T-cell (primary cell): ENCODE data around the gene PTPN2. TPM values are rescaled to one million over a fixed set of nuclear protein-coding genes. Genes with fewer than 3 reads are reported as not detected.

Experiments used
- ATAC-seq, 4 experiments: fragments of 200-7000 bp in 3 of 4; fragments of 150-1000 bp in 1 of 4; cut with Tn5 transposase; replicated peaks in 1 of 4; 1 replicate in 3 of 4; 2 replicates in 1 of 4; pipeline ENCODE4 v1.10.0; 2021; ENCODE audit warnings: moderate library complexity in 3 of 4, mild to moderate bottlenecking in 2 of 4, moderate number of reproducible peaks in 1 of 4
- CTCF ChIA-PET, 2 donors: fragments of 300-600 bp; sonication (Branson Sonifier 250); formaldehyde crosslinking; loops; one replicate each; lab custom pipeline; 2022; ENCODE audit warnings: antibody characterized with exemption in 2 of 2; lab: Charles Lee
- POLR2A ChIA-PET, 2 donors: fragments of 300-600 bp; sonication (Branson Sonifier 250); formaldehyde crosslinking; loops; one replicate each; lab custom pipeline; 2022; ENCODE audit warnings: antibody characterized with exemption in 2 of 2; lab: Charles Lee
- DNase-seq, 35 experiments: peaks; one replicate each; pipeline versions ENCODE4 v3.0.0 to v3.0.0-alpha.2; 2013 to 2023
- H3K27ac ChIP-seq: one replicate; pipeline ENCODE4 v1.5.1; 2013; ENCODE audit warnings: low read length
- H3K27me3 ChIP-seq, 2 experiments: replicated peaks in 1 of 2; 1 replicate in 1 of 2; 2 replicates in 1 of 2; pipeline versions ENCODE4 v1.6.1 to v1.7.0; 2013; ENCODE audit warnings: low read length in 1 of 2, mixed read lengths in 1 of 2; ENCODE audit not compliant: control insufficient read depth in 2 of 2, insufficient read depth in 2 of 2; ENCODE audit errors: extremely low read depth in 1 of 2
- H3K36me3 ChIP-seq, 2 donors: 1 replicate in 1 of 2; 2 replicates in 1 of 2; pipeline versions ENCODE4 v1.6.1 to v1.7.0; 2013; ENCODE audit warnings: low read length in 1 of 2; ENCODE audit not compliant: control insufficient read depth in 2 of 2, insufficient read depth in 1 of 2; ENCODE audit errors: extremely low read depth in 1 of 2
- H3K4me1 ChIP-seq, 2 experiments: 1 replicate in 1 of 2; 2 replicates in 1 of 2; pipeline versions ENCODE4 v1.6.1 to v1.7.0; 2013; ENCODE audit warnings: low read length in 2 of 2, mixed read lengths in 1 of 2; ENCODE audit not compliant: insufficient read depth in 2 of 2, control insufficient read depth in 1 of 2; ENCODE audit errors: extremely low read depth in 1 of 2
- H3K4me3 ChIP-seq, 2 donors: 1 replicate in 1 of 2; 2 replicates in 1 of 2; pipeline versions ENCODE4 v1.5.1 to v1.7.0; 2013; ENCODE audit warnings: mild to moderate bottlenecking in 2 of 2, low read length in 1 of 2, moderate library complexity in 1 of 2; ENCODE audit not compliant: control insufficient read depth in 1 of 2; ENCODE audit errors: extremely low read depth in 1 of 2
- H3K9me3 ChIP-seq: 2 replicates; pipeline ENCODE4 v1.7.0; 2013
- H3K27ac Mint-ChIP-seq, 2 donors: one replicate each; pipeline ENCODE4 v1.8.0; 2020 to 2021; ENCODE audit warnings: mild to moderate bottlenecking in 2 of 2, mixed read lengths in 2 of 2
- H3K27me3 Mint-ChIP-seq, 2 donors: one replicate each; pipeline ENCODE4 v1.8.0; 2021 to 2022; ENCODE audit warnings: mixed read lengths in 2 of 2
- H3K36me3 Mint-ChIP-seq: one replicate; pipeline ENCODE4 v1.8.0; 2021; ENCODE audit warnings: mixed read lengths
- H3K4me1 Mint-ChIP-seq, 3 donors: one replicate each; pipeline ENCODE4 v1.8.0; 2020 to 2022; ENCODE audit warnings: mixed read lengths in 3 of 3, mild to moderate bottlenecking in 1 of 3
- H3K4me3 Mint-ChIP-seq, 3 donors: one replicate each; pipeline ENCODE4 v1.8.0; 2020 to 2022; ENCODE audit warnings: mild to moderate bottlenecking in 3 of 3, mixed read lengths in 3 of 3, moderate library complexity in 3 of 3
- H3K9me3 Mint-ChIP-seq, 3 donors: one replicate each; pipeline ENCODE4 v1.8.0; 2020 to 2022; ENCODE audit warnings: mixed read lengths in 3 of 3
- WGBS: methylation state at CpG from one replicate; pipeline ENCODE4 v1.1.5; 2013; ENCODE audit warnings: missing lambda C conversion rate; ENCODE audit not compliant: insufficient coverage; 5-methylcytosine and 5-hydroxymethylcytosine counted together
- total RNA-seq, 35 experiments: library from RNA in 6 of 35; stranded (reverse) in 6 of 35; fragments of 120-200 nt in 1 of 35; gene quantifications; one replicate each; pipeline versions ENCODE4 v1.2.1 to v1.2.4 and lab custom pipeline; 2013 to 2026

The PTPN2 gene
- total RNA-seq, 5 donors from 2014 or later (not counting 1 experiment from before 2014, with no cell fraction given) = 44.8 to 78.4 (median 57.2) TPM

GRCh38 chr18:12751891-12752290 is 132.1 kb downstream of the PTPN2 start:
- DNase-seq (no peak), ATAC-seq (no peak)
- no peaks in the 10 kb centered on the region for H3K27me3 Mint-ChIP-seq
- peaks cover 9 to 11% of the 10 kb centered on the region in 2 experiments for H3K4me1 ChIP-seq
- CTCF ChIA-PET = interaction anchor here in 1 of 2 donors (0.5 kb wide), 1 partner anchor 9 kb away, joined by 3 read pairs; no protein-coding TSS in a partner anchor
- H3K9me3 ChIP-seq = no peaks in the 10 kb centered on the region
- no peaks in the 10 kb centered on the region for H3K9me3 Mint-ChIP-seq
- H3K4me3 ChIP-seq = no peak overlapping the region
- POLR2A ChIA-PET = no interaction called here
- no peak overlapping the region for H3K4me3 Mint-ChIP-seq
- no peak overlapping the region for H3K27ac ChIP-seq
- H3K36me3 ChIP-seq = no peaks in the 10 kb centered on the region
- H3K27me3 ChIP-seq = peaks cover 0 to 4% of the 10 kb centered on the region in 2 experiments
- WGBS = 100% methylated on average over 1 of the region's 4 CpGs
- H3K4me1 Mint-ChIP-seq = peaks cover 10 to 20% (median 19%) of the 10 kb centered on the region in 3 donors
- H3K36me3 Mint-ChIP-seq = peaks cover 3% of the 10 kb centered on the region
- H3K27ac Mint-ChIP-seq = no peak overlapping the region

- no peaks in the 10 kb centered on the region for H3K27me3 Mint-ChIP-seq
- Histone ChIP-seq H3K4me1 (peaks cover 9 to 11% of the 10 kb centered on the region in 2 experiments), H3K27ac (no peak overlapping the region), H3K27me3 (peaks cover 0 to 4% of the 10 kb centered on the region in 2 experiments), H3K4me3 (no peak overlapping the region), H3K9me3 (no peaks in the 10 kb centered on the region), H3K36me3 (no peaks in the 10 kb centered on the region)
- no peak for DNase-seq
- no peak for ATAC-seq
- H3K9me3 Mint-ChIP-seq = no peaks in the 10 kb centered on the region
- 96% methylated on average over 3 of the region's 5 CpGs for WGBS
- no peak overlapping the region for H3K27ac Mint-ChIP-seq
- CTCF ChIA-PET = no interaction called here
- no peak overlapping the region for H3K4me3 Mint-ChIP-seq
- H3K36me3 Mint-ChIP-seq = peaks cover under 1% of the 10 kb centered on the region
- POLR2A ChIA-PET = no interaction called here
- H3K4me1 Mint-ChIP-seq = peaks cover 10 to 20% (median 19%) of the 10 kb centered on the region in 3 donors
Observed at GRCh38 chr18:12751503-12751884, 132.5 kb downstream of the PTPN2 start.

- ATAC-seq (no peak), DNase-seq (no peak)
- WGBS = 96% methylated on average over 11 of the region's 18 CpGs
- Histone ChIP-seq H3K4me1 (peaks cover 9 to 11% of the 10 kb centered on the region in 2 experiments), H3K27ac (no peak overlapping the region), H3K4me3 (no peak overlapping the region), H3K27me3 (peaks cover 0 to 4% of the 10 kb centered on the region in 2 experiments), H3K36me3 (no peaks in the 10 kb centered on the region), H3K9me3 (no peaks in the 10 kb centered on the region)
- Mint-ChIP-seq H3K36me3 (no peaks in the 10 kb centered on the region), H3K9me3 (no peaks in the 10 kb centered on the region), H3K27ac (no peak overlapping the region), H3K4me1 (peaks cover 10 to 20% (median 19%) of the 10 kb centered on the region in 3 donors), H3K27me3 (no peaks in the 10 kb centered on the region), H3K4me3 (peak overlapping the region in 1 of 3 donors; percentile 58)
- ChIA-PET POLR2A (no interaction called here), CTCF (interaction anchor here in 1 of 2 donors (0.9 kb wide), 1 partner anchor 59 kb away, joined by 4 read pairs; no protein-coding TSS in a partner anchor)
Observed at GRCh38 chr18:12750715-12751502, 133.1 kb downstream of the PTPN2 start.

GRCh38 chr18:12750076-12750714 is 133.8 kb downstream of the PTPN2 start:
- no peaks in the 10 kb centered on the region for H3K9me3 Mint-ChIP-seq

GRCh38 chr18:12749121-12749520 is 134.9 kb downstream of the PTPN2 start:
- no peaks in the 10 kb centered on the region for H3K36me3 Mint-ChIP-seq
- no peaks in the 10 kb centered on the region for H3K9me3 ChIP-seq
- ATAC-seq = no peak
- no peaks in the 10 kb centered on the region for H3K27me3 Mint-ChIP-seq
- peak overlapping the region in 1 of 3 donors; percentile 58 for H3K4me3 Mint-ChIP-seq
- no peak overlapping the region for H3K27ac ChIP-seq
- POLR2A ChIA-PET = no interaction called here
- no peak overlapping the region for H3K4me3 ChIP-seq
- H3K4me1 ChIP-seq = peaks cover 9 to 11% of the 10 kb centered on the region in 2 experiments
- H3K9me3 Mint-ChIP-seq = no peaks in the 10 kb centered on the region
- H3K36me3 ChIP-seq = no peaks in the 10 kb centered on the region
- H3K4me1 Mint-ChIP-seq = peaks cover 10 to 20% (median 19%) of the 10 kb centered on the region in 3 donors
- 75% methylated on average over 8 of the region's 13 CpGs for WGBS
- DNase-seq = no peak
- no peak overlapping the region for H3K27ac Mint-ChIP-seq
- peaks cover 0 to 4% of the 10 kb centered on the region in 2 experiments for H3K27me3 ChIP-seq
- CTCF ChIA-PET = interaction anchor here (0.6 to 1.2 kb wide), 5 partner anchors 23 to 188 kb away, joined by 3 to 5 read pairs (median 3); no protein-coding TSS in a partner anchor

More at GRCh38 chr18:12750076-12750714, 133.8 kb downstream of the PTPN2 start:
- DNase-seq = peak in 19 of 35 experiments; percentile 1 to 43 (median 10)
- H3K27ac ChIP-seq = no peak overlapping the region
- ChIA-PET POLR2A (no interaction called here), CTCF (interaction anchor here in 1 of 2 donors (0.9 kb wide), 1 partner anchor 60 kb away, joined by 4 read pairs; no protein-coding TSS in a partner anchor)
- H3K9me3 ChIP-seq = no peaks in the 10 kb centered on the region
- peaks cover 10 to 20% (median 19%) of the 10 kb centered on the region in 3 donors for H3K4me1 Mint-ChIP-seq
- H3K27me3 ChIP-seq = peaks cover 0 to 4% of the 10 kb centered on the region in 2 experiments
- H3K4me3 ChIP-seq = no peak overlapping the region
- WGBS = 34% methylated on average over 11 of the region's 14 CpGs
- peak overlapping the region; percentile 16 to 52 for H3K27ac Mint-ChIP-seq
- ATAC-seq = peak in 3 of 4 experiments; percentile 9 to 68 (median 60)
- H3K36me3 ChIP-seq = no peaks in the 10 kb centered on the region
- peaks cover 9 to 11% of the 10 kb centered on the region in 2 experiments for H3K4me1 ChIP-seq
- peak overlapping the region in 2 of 3 donors; percentile 13 to 58 for H3K4me3 Mint-ChIP-seq
- H3K36me3 Mint-ChIP-seq = no peaks in the 10 kb centered on the region
- no peaks in the 10 kb centered on the region for H3K27me3 Mint-ChIP-seq

GRCh38 chr18:12748671-12749070 is 135.4 kb downstream of the PTPN2 start:
- WGBS = 100% methylated on average over 2 of the region's 5 CpGs
- peaks cover 10 to 20% (median 19%) of the 10 kb centered on the region in 3 donors for H3K4me1 Mint-ChIP-seq
- Histone ChIP-seq H3K36me3 (no peaks in the 10 kb centered on the region), H3K4me1 (peaks cover 9 to 11% of the 10 kb centered on the region in 2 experiments), H3K9me3 (no peaks in the 10 kb centered on the region), H3K27me3 (peaks cover 0 to 4% of the 10 kb centered on the region in 2 experiments), H3K27ac (no peak overlapping the region), H3K4me3 (no peak overlapping the region)
- DNase-seq = no peak
- H3K4me3 Mint-ChIP-seq = no peak overlapping the region
- no peak overlapping the region for H3K27ac Mint-ChIP-seq
- no peaks in the 10 kb centered on the region for H3K9me3 Mint-ChIP-seq
- POLR2A ChIA-PET = interaction anchor here in 1 of 2 donors (0.6 kb wide), 1 partner anchor 361 kb away, joined by 5 read pairs; no protein-coding TSS in a partner anchor
- no peak for ATAC-seq
- H3K27me3 Mint-ChIP-seq = no peaks in the 10 kb centered on the region
- H3K36me3 Mint-ChIP-seq = no peaks in the 10 kb centered on the region
- CTCF ChIA-PET = interaction anchor here (0.6 to 1.2 kb wide), 4 partner anchors 22 to 185 kb away, joined by 3 to 4 read pairs (median 4); no protein-coding TSS in a partner anchor
